Fibroblast of villous mesenchyme (primary cell): ENCODE data around the gene SHROOM3. TPM values are rescaled to one million over a fixed set of nuclear protein-coding genes. Genes with fewer than 3 reads are reported as not detected.
A peak's percentile ranks its signal among the peaks of the same experiment; 100 is the strongest.

Experiments used
- DNase-seq: peaks from one replicate; pipeline ENCODE4 v3.0.0-alpha.2; 2010; ENCODE audit warnings: low read depth
- H3K4me3 ChIP-seq: 2 replicates; pipeline ENCODE4 v1.5.1; 2011; ENCODE audit warnings: low read depth, mild to moderate bottlenecking, low read length
- CTCF ChIP-seq: IDR thresholded peaks from 2 replicates; pipeline ENCODE4 v1.5.1; 2012; ENCODE audit warnings: low read depth, mild to moderate bottlenecking, low read length; ENCODE audit not compliant: insufficient read depth
- total RNA-seq: library from RNA; depleted of rRNA; stranded (reverse); fragments of >200 nt; gene quantifications from 2 replicates; pipeline ENCODE4 v1.2.3, GENCODE V29; 2012

SHROOM3 gene
- total RNA-seq, 1 donor = 27.6 TPM

DNA sequence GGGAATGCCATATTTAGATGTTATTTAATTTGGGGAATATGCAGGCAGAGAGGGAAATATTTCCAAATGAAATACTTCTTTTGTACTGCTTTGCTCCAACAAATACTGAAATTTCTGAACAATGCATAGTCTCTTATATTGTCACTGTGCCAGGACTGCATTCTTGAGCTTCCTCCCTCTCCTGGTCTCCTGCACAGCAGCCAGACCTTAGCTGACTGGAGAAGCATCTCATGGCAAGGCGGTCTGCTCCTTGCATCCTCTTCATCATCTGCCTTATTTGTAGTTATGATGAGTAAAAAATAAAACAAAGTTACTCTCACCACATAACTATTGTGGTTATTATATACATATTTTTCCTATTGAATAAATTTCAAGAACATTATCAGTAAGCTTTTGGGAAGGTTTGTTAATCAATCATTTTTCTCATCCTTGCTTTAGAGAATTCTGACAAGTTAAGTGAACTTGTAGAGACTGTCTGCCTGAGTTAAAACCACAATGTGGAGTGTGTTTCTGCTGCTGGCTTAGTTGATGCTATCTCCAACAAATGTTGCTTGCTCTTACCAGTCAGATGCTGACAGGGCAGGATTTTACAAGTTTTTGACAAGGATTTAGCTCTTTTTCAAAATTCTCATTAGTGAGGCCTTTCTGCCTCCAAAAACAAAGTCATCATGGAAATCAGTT lies 309.4 kb downstream of the SHROOM3 start:
- no peak overlapping the region for H3K4me3 ChIP-seq
- no peak for TF ChIP-seq CTCF
- DNase-seq = no peak

- no peak for TF ChIP-seq CTCF
- no peak overlapping the region for H3K4me3 ChIP-seq
- DNase-seq = peak; percentile 72
Measured at GRCh38 chr4:76745240-76745639, 310.2 kb downstream of the SHROOM3 start.

DNA sequence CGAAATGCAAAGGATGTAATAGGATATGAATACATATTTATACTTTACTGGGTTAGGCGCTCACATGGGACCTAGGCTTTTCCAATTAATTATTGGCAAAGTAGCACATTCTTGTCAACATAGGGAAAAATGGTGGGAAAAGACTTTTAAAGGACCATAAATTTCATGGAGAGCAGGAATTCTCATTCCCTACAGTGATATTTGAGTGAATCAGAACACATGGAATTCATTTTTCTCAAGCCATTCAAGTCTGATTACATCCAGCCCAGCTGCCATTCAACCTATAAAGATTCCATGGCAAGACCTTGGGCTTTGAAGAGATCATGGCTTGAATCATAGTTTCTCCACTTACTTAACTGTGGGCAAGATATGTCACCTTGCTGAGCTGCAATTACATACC lies 312.5 kb downstream of the SHROOM3 start:
- H3K4me3 ChIP-seq = no peak overlapping the region
- TF ChIP-seq CTCF = no peak
- DNase-seq = no peak

DNA sequence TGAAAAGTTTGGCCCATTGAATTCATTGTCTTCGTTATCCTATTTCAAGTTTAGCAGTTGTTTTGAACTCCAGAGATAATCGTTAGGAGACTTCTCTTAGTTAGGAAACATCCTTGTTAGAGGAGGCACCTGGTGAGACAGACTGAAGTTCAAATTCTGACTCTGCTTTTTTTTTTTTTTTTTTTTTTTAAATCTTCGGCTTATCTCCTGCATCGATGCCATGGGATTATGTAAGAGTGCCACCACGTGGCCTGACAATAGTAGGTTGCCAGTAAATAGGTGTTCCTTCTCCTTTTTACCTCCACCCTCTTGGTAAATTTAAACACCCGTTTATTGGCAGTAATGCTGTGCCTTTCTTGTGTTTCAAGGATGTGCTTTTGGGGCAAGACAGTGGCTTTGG lies 313.6 kb downstream of the SHROOM3 start:
- no peak for DNase-seq
- no peak for TF ChIP-seq CTCF
- no peak overlapping the region for H3K4me3 ChIP-seq

- H3K4me3 ChIP-seq = no peak overlapping the region
- DNase-seq = no peak
- no peak for TF ChIP-seq CTCF
Measured at GRCh38 chr4:76749355-76749754, 314.3 kb downstream of the SHROOM3 start.

DNA sequence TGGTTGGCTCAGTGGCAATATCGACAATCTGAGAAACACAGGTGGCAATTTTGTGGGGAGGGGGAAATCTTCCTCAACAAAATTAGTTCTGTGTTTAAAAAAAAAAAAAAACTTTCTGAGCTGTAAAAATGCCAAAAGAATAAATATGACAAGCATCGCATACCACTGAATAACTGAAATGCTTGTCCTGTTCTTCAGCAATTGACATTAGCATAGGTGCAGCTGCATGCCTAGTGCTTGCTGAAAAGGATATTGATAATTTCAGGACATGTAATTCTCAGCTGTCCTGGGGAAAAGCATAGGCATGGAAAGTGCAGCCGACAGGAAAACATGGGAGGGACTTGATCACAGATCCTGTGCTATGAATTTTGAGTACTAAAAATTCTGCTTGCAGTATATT lies 315.7 kb downstream of the SHROOM3 start:
- H3K4me3 ChIP-seq = no peak overlapping the region
- TF ChIP-seq CTCF = no peak
- no peak for DNase-seq
